ENCODE data around the gene SULF2. TPM values are rescaled to one million over a fixed set of nuclear protein-coding genes. Genes with fewer than 3 reads are reported as not detected.

The SULF2 gene
- total RNA-seq, 1 experiment from 2014 or later = 13.0 TPM

DNA sequence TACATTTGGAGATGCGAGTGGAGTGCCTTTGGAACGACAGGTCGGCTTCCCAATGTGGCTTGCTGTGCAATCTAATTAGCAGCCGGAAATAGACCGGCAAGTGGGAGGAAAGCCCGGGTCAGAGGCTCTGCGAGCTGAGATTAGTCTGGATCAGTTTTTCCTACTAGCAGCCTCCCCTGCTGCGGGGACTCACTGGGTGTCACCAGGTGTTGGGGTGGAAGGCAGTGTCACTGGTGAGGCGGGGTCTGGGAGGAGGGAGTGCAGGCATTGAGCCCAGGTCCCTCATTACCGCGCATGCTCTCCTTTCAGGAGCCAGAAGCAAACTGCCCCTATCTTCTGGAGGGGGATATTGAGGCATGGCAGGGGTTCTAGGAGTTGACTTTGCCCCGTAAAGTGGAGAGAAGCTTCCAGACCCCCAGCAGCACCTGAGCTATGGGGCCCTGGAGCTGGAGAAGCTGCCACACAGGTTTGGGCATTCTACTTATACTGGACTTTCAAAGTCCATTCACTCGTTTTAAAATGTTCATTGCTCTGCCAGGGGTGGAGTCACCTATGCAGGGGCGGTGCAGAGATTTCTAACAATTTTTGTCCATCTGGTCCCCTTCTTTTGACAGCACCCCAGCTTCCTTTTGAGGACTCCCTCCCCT is 11.0 kb downstream of the SULF2 start:
- TF ChIP-seq JUND (IDR thresholded peaks at IDR 0.05) (no peak), ELF1 (IDR thresholded peaks at IDR 0.05; ENCODE audit: borderline replicate concordance, low read depth) (no peak), ATF3 (IDR thresholded peaks at IDR 0.05) (no peak), SP1 (IDR thresholded peaks at IDR 0.05; ENCODE audit: low read depth) (no peak), REST (IDR thresholded peaks at IDR 0.05; ENCODE audit: low read depth) (no peak), CEBPB (IDR thresholded peaks at IDR 0.05; ENCODE audit: low read depth) (no peak), YY1 (IDR thresholded peaks at IDR 0.05; ENCODE audit: extremely low read depth, insufficient replicate concordance, low read depth, low read length) (no peak), CBX3 (IDR thresholded peaks at IDR 0.05; ENCODE audit: low read depth) (no peak), EZH2phosphoT487 (IDR thresholded peaks at IDR 0.05; ENCODE audit: borderline replicate concordance) (no peak), EGR1 (IDR thresholded peaks at IDR 0.05; ENCODE audit: low read depth) (no peak), SIN3A (IDR thresholded peaks at IDR 0.05; ENCODE audit: low read depth) (no peak), FOSL1 (IDR thresholded peaks at IDR 0.05; ENCODE audit: low read depth) (no peak), TCF7L2 (IDR thresholded peaks at IDR 0.05; ENCODE audit: borderline replicate concordance, extremely low read depth, insufficient read depth, insufficient read length) (no peak)
- TF ChIP-seq, protein P1, sequence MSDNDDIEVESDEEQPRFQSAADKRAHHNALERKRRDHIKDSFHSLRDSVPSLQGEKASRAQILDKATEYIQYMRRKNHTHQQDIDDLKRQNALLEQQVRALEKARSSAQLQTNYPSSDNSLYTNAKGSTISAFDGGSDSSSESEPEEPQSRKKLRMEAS (IDR thresholded peaks at IDR 0.05) = no peak
- TF ChIP-seq, protein P2, sequence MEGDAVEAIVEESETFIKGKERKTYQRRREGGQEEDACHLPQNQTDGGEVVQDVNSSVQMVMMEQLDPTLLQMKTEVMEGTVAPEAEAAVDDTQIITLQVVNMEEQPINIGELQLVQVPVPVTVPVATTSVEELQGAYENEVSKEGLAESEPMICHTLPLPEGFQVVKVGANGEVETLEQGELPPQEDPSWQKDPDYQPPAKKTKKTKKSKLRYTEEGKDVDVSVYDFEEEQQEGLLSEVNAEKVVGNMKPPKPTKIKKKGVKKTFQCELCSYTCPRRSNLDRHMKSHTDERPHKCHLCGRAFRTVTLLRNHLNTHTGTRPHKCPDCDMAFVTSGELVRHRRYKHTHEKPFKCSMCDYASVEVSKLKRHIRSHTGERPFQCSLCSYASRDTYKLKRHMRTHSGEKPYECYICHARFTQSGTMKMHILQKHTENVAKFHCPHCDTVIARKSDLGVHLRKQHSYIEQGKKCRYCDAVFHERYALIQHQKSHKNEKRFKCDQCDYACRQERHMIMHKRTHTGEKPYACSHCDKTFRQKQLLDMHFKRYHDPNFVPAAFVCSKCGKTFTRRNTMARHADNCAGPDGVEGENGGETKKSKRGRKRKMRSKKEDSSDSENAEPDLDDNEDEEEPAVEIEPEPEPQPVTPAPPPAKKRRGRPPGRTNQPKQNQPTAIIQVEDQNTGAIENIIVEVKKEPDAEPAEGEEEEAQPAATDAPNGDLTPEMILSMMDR (IDR thresholded peaks at IDR 0.05 in 2 of 3, conservative IDR thresholded peaks at IDR 0.05 in 1 of 3; ENCODE audit: borderline replicate concordance in 1 of 3, insufficient read depth in 1 of 3, low read depth in 2 of 3, low read length in 2 of 3) = no peak
- Histone ChIP-seq H3K9me3 (ENCODE audit: control insufficient read depth in 1 of 2, insufficient read depth in 1 of 2, low read depth in 1 of 2, low read length in 2 of 2) (peaks cover 0 to 8% of the 10 kb centered on the region in 2 experiments; a peak in 1 of 4 replicates), H2AFZ (ENCODE audit: low read depth, low read length, poor library complexity, severe bottlenecking) (no peak overlapping the region), H3K79me2 (ENCODE audit: insufficient read depth, low read length) (no peaks in the 10 kb centered on the region), H3K4me3 (replicated peaks in 1 of 2; ENCODE audit: low read depth in 1 of 2, low read length in 2 of 2) (no peak overlapping the region), H3K9ac (ENCODE audit: low read length) (no peak overlapping the region), H3K4me1 (ENCODE audit: control insufficient read depth in 1 of 2, insufficient read depth in 2 of 2, low read length in 2 of 2) (0 out of 4 replicates have a peak, but pooled peaks cover 0 to 4% of the 10 kb centered on the region in 2 experiments), H3K9me2 (ENCODE audit: insufficient read depth) (no peaks in the 10 kb centered on the region), H3K27me3 (ENCODE audit: insufficient read depth, low read length) (no peaks in the 10 kb centered on the region), H3K27ac (ENCODE audit: low read depth, low read length) (no peak overlapping the region), H3K4me2 (ENCODE audit: low read length) (no peak overlapping the region), H4K20me1 (ENCODE audit: insufficient read depth) (no peaks in the 10 kb centered on the region), H3K36me3 (ENCODE audit: control insufficient read depth in 1 of 2, insufficient read depth in 2 of 2, low read length in 2 of 2) (no peaks in the 10 kb centered on the region)
- ChIA-PET RAD21 (ENCODE audit: low non-redundant PET in 1 of 2, low total read pairs in 2 of 2, uncharacterized antibody in 2 of 2, unreplicated experiment in 2 of 2) (no interaction called here), CTCF (interaction anchor here (0.8 kb wide), 1 partner anchor 12 kb away, joined by 3 read pairs; no protein-coding TSS in a partner anchor), POLR2A (no interaction called here)
- DNase-seq (ENCODE audit: low read depth, low spot score) (no peak), ATAC-seq (no peak)
- intact Hi-C loops (cut with micrococcal nuclease) = no loop called here
- no TSS peak for BruUV-seq (replicated peaks)
